ENCODE data around the gene ZBTB21.

Gene ZBTB21

GRCh38 chr21:41992576-41992975 lies 17.6 kb downstream of the ZBTB21 start:
- no peak for DNase-seq (ENCODE audit: low read depth, low spot score)

GRCh38 chr21:41991659-41992058 lies 18.5 kb downstream of the ZBTB21 start:
- no peak for DNase-seq (ENCODE audit: low read depth, low spot score)

GRCh38 chr21:41989698-41990097 lies 20.5 kb downstream of the ZBTB21 start:
- no peak for DNase-seq (ENCODE audit: low read depth, low spot score)

- DNase-seq (ENCODE audit: low read depth, low spot score): no peak
These were observed 22.9 kb downstream of the ZBTB21 start for GRCh38 chr21:41987310-41987709.

GRCh38 chr21:41985662-41986416 lies 24.3 kb downstream of the ZBTB21 start:
- no peak for DNase-seq (ENCODE audit: low read depth, low spot score)

GRCh38 chr21:41983229-41983628 lies 26.9 kb downstream of the ZBTB21 start:
- DNase-seq (ENCODE audit: low read depth, low spot score): no peak

GRCh38 chr21:41980561-41980960 lies 29.6 kb downstream of the ZBTB21 start:
- no peak for DNase-seq (ENCODE audit: low read depth, low spot score)

- DNase-seq (ENCODE audit: low read depth, low spot score): no peak
These were observed 30.3 kb downstream of the ZBTB21 start for GRCh38 chr21:41979751-41980369.

GRCh38 chr21:41979335-41979734 lies 30.8 kb downstream of the ZBTB21 start:
- no peak for DNase-seq (ENCODE audit: low read depth, low spot score)

- no peak for DNase-seq (ENCODE audit: low read depth, low spot score)
These were observed 32.9 kb downstream of the ZBTB21 start for GRCh38 chr21:41977034-41977950.

GRCh38 chr21:41976611-41977010 lies 33.5 kb downstream of the ZBTB21 start:
- DNase-seq (ENCODE audit: low read depth, low spot score): no peak

- no peak for DNase-seq (ENCODE audit: low read depth, low spot score)
These were observed 34.5 kb downstream of the ZBTB21 start for GRCh38 chr21:41975391-41976272.

- no peak for DNase-seq (ENCODE audit: low read depth, low spot score)
These were observed 35.5 kb downstream of the ZBTB21 start for GRCh38 chr21:41974752-41975053.

GRCh38 chr21:41973861-41974751 lies 36.1 kb downstream of the ZBTB21 start:
- DNase-seq (ENCODE audit: low read depth, low spot score): no peak

GRCh38 chr21:41973427-41973831 lies 36.7 kb downstream of the ZBTB21 start:
- no peak for DNase-seq (ENCODE audit: low read depth, low spot score)

- DNase-seq (ENCODE audit: low read depth, low spot score): no peak
These were observed 37.5 kb downstream of the ZBTB21 start for GRCh38 chr21:41972511-41973205.

- no peak for DNase-seq (ENCODE audit: low read depth, low spot score)
These were observed 38.3 kb downstream of the ZBTB21 start for GRCh38 chr21:41971891-41972290.

GRCh38 chr21:41970751-41971653 lies 39.2 kb downstream of the ZBTB21 start:
- DNase-seq (ENCODE audit: low read depth, low spot score): no peak

- DNase-seq (ENCODE audit: low read depth, low spot score): no peak
These were observed 40.1 kb downstream of the ZBTB21 start for GRCh38 chr21:41970106-41970391.
